H9 (cell line): ENCODE data around the gene SSBP2. TPM values are rescaled to one million over a fixed set of nuclear protein-coding genes. Genes with fewer than 3 reads are reported as not detected.

Source experiments
- DNase-seq: peaks from one replicate; pipeline ENCODE4 v3.0.0-alpha.2; 2017
- H2AFZ ChIP-seq: one replicate; pipeline ENCODE4 v1.6.1; 2013; ENCODE audit warnings: mild to moderate bottlenecking, low read length, control low read depth, moderate library complexity
- H2AK5ac ChIP-seq: 2 replicates; pipeline ENCODE4 v1.6.1; 2013; ENCODE audit warnings: low read length, control low read depth, mixed read lengths; ENCODE audit not compliant: insufficient read length
- H2BK120ac ChIP-seq: one replicate; pipeline ENCODE4 v1.6.1; 2013; ENCODE audit warnings: low read depth, mild to moderate bottlenecking, low read length, control low read depth, inconsistent platforms; ENCODE audit not compliant: poor library complexity, severe bottlenecking
- H2BK12ac ChIP-seq: 2 replicates; pipeline ENCODE4 v1.6.1; 2013; ENCODE audit warnings: low read length, control low read depth, mixed read lengths, low read depth; ENCODE audit not compliant: insufficient read length
- H2BK15ac ChIP-seq: 2 replicates; pipeline ENCODE4 v1.6.1; 2013; ENCODE audit warnings: low read depth, low read length, control low read depth
- H2BK20ac ChIP-seq: one replicate; pipeline ENCODE4 v1.6.1; 2013; ENCODE audit warnings: low read depth, mild to moderate bottlenecking, low read length, control low read depth, inconsistent platforms; ENCODE audit not compliant: poor library complexity, severe bottlenecking
- H2BK5ac ChIP-seq: 2 replicates; pipeline ENCODE4 v1.6.1; 2013; ENCODE audit warnings: low read length, control low read depth, mixed read lengths; ENCODE audit not compliant: insufficient read length
- H3K14ac ChIP-seq: 2 replicates; pipeline ENCODE4 v1.6.1; 2013; ENCODE audit warnings: low read length, control low read depth; ENCODE audit not compliant: insufficient read depth
- H3K18ac ChIP-seq: 2 replicates; pipeline ENCODE4 v1.6.1; 2013; ENCODE audit warnings: low read depth, mild to moderate bottlenecking, mixed read lengths, low read length, control low read depth; ENCODE audit not compliant: insufficient read length
- H3K23ac ChIP-seq: 2 replicates; pipeline ENCODE4 v1.6.1; 2013; ENCODE audit warnings: low read length, control low read depth, mixed read lengths, low read depth; ENCODE audit not compliant: insufficient read length
- H3K23me2 ChIP-seq: 2 replicates; pipeline ENCODE4 v1.6.1; 2013; ENCODE audit warnings: low read depth, mild to moderate bottlenecking, mixed read lengths, low read length, control low read depth; ENCODE audit not compliant: insufficient read length, poor library complexity, severe bottlenecking
- H3K27ac ChIP-seq: 2 replicates; pipeline ENCODE4 v1.5.1; 2013; ENCODE audit warnings: low read length, control low read depth, mixed read lengths, low read depth; ENCODE audit not compliant: insufficient read length
- H3K27me3 ChIP-seq: 2 replicates; pipeline ENCODE4 v1.6.1; 2013; ENCODE audit warnings: low read length, control low read depth, inconsistent platforms; ENCODE audit not compliant: insufficient read depth
- H3K4ac ChIP-seq: 2 replicates; pipeline ENCODE4 v1.6.1; 2013; ENCODE audit warnings: low read depth, mild to moderate bottlenecking, control low read depth, inconsistent platforms, low read length, moderate library complexity
- H3K4me1 ChIP-seq: 2 replicates; pipeline ENCODE4 v1.6.1; 2013; ENCODE audit warnings: low read length, control low read depth, inconsistent platforms; ENCODE audit not compliant: insufficient read depth
- H3K4me2 ChIP-seq: 2 replicates; pipeline ENCODE4 v1.6.1; 2013; ENCODE audit warnings: low read length, control low read depth, mixed read lengths; ENCODE audit not compliant: insufficient read length, insufficient read depth
- H3K56ac ChIP-seq: 2 replicates; pipeline ENCODE4 v1.6.1; 2013; ENCODE audit warnings: low read depth, mild to moderate bottlenecking, mixed read lengths, low read length, control low read depth; ENCODE audit not compliant: insufficient read length
- H3K79me1 ChIP-seq: 2 replicates; pipeline ENCODE4 v1.6.1; 2013; ENCODE audit warnings: low read depth, mild to moderate bottlenecking, moderate library complexity, low read length, control low read depth, inconsistent platforms; ENCODE audit not compliant: insufficient read depth, poor library complexity, severe bottlenecking
- H3K79me2 ChIP-seq: 2 replicates; pipeline ENCODE4 v1.6.1; 2013; ENCODE audit warnings: low read length, control low read depth, inconsistent platforms; ENCODE audit not compliant: insufficient read depth
- H3K9ac ChIP-seq: 2 replicates; pipeline ENCODE4 v1.6.1; 2013; ENCODE audit warnings: low read length, control low read depth, mixed read lengths; ENCODE audit not compliant: insufficient read length; ENCODE audit errors: extremely low read depth
- H3K9me3 ChIP-seq: one replicate; pipeline ENCODE4 v1.6.1; 2013; ENCODE audit warnings: low read depth, low read length, inconsistent platforms; ENCODE audit not compliant: control insufficient read depth
- H3T11ph ChIP-seq: one replicate; pipeline ENCODE4 v1.6.1; 2013; ENCODE audit warnings: mild to moderate bottlenecking, low read length, control low read depth, inconsistent platforms
- H4K20me1 ChIP-seq: one replicate; pipeline ENCODE4 v1.6.1; 2013; ENCODE audit not compliant: control insufficient read depth, insufficient read length, insufficient read depth
- H4K5ac ChIP-seq: 2 replicates; pipeline ENCODE4 v1.6.1; 2013; ENCODE audit warnings: low read depth, mild to moderate bottlenecking, mixed read lengths, low read length, control low read depth; ENCODE audit not compliant: insufficient read length
- H4K8ac ChIP-seq: replicated peaks from 2 replicates; pipeline ENCODE4 v1.6.1; 2013; ENCODE audit warnings: low read length, control low read depth, mixed read lengths, low read depth; ENCODE audit not compliant: insufficient read length
- H4K91ac ChIP-seq: 2 replicates; pipeline ENCODE4 v1.6.1; 2013; ENCODE audit warnings: low read depth, mild to moderate bottlenecking, moderate library complexity, mixed read lengths, low read length, control low read depth; ENCODE audit not compliant: insufficient read length
- H3K27ac Mint-ChIP-seq, 3 experiments: 2 replicates in 2 of 3; 3 replicates in 1 of 3; pipeline ENCODE4 v1.8.0; 2020 to 2021; ENCODE audit warnings: mixed read lengths in 3 of 3, mild to moderate bottlenecking in 1 of 3, moderate library complexity in 1 of 3
- H3K27me3 Mint-ChIP-seq: 2 replicates; pipeline ENCODE4 v1.8.0; 2021; ENCODE audit warnings: low read depth, mild to moderate bottlenecking, moderate library complexity, mixed read lengths
- H3K36me3 Mint-ChIP-seq, 3 experiments: 2 replicates in 2 of 3; 3 replicates in 1 of 3; pipeline ENCODE4 v1.8.0; 2020 to 2021; ENCODE audit warnings: low read depth in 3 of 3, mixed read lengths in 3 of 3; ENCODE audit not compliant: insufficient read depth in 1 of 3
- H3K4me1 Mint-ChIP-seq, 2 experiments: 2 replicates each; pipeline ENCODE4 v1.8.0; 2020; ENCODE audit warnings: mixed read lengths in 2 of 2
- H3K4me3 Mint-ChIP-seq, 2 experiments: 2 replicates in 1 of 2; 3 replicates in 1 of 2; pipeline ENCODE4 v1.8.0; 2020 to 2021; ENCODE audit warnings: mild to moderate bottlenecking in 2 of 2, mixed read lengths in 2 of 2, moderate library complexity in 1 of 2
- H3K9me3 Mint-ChIP-seq, 2 experiments: 2 replicates in 1 of 2; 3 replicates in 1 of 2; pipeline ENCODE4 v1.8.0; 2020; ENCODE audit warnings: mild to moderate bottlenecking in 2 of 2, mixed read lengths in 2 of 2, moderate library complexity in 1 of 2
- CTCF ChIP-seq: fragments of 200-600 bp; sonication (generic); conservative IDR thresholded peaks from 3 replicates; pipeline ENCODE4 v1.8.0; 2021; ENCODE audit warnings: antibody characterized with exemption, mild to moderate bottlenecking
- WGBS: extraction: QIAGEN DNeasy Blood & Tissue Kit; methylation state at CpG from one replicate; pipeline ENCODE4 v1.1.7; 2013; ENCODE audit warnings: missing lambda C conversion rate, low lambda C conversion rate, mixed read lengths; ENCODE audit not compliant: insufficient read length; ENCODE audit errors: extremely low coverage; 5-methylcytosine and 5-hydroxymethylcytosine counted together
- total RNA-seq: library from RNA; stranded (reverse); gene quantifications from 2 replicates; pipeline ENCODE4 v1.2.1, GENCODE V29; 2021

The SSBP2 gene
- total RNA-seq, 1 experiment from 2014 or later = 35.6 TPM

GRCh38 chr5:81506900-81507588, 243.9 kb downstream of the SSBP2 start:
- no peaks in the 10 kb centered on the region for H3K27me3 Mint-ChIP-seq
- no peaks in the 10 kb centered on the region; the same call in 1 of the 2 replicates for H3K79me2 ChIP-seq
- no peak overlapping the region for H2BK15ac ChIP-seq
- H3K79me1 ChIP-seq = no peaks in the 10 kb centered on the region
- H3K4me1 Mint-ChIP-seq = no peaks in the 10 kb centered on the region
- no peak overlapping the region for H4K91ac ChIP-seq
- no peaks in the 10 kb centered on the region for H4K20me1 ChIP-seq
- H4K8ac ChIP-seq = no peak overlapping the region
- H2BK120ac ChIP-seq = no peak overlapping the region
- H3K27me3 ChIP-seq = no peaks in the 10 kb centered on the region
- H3K27ac Mint-ChIP-seq = no peak overlapping the region
- no peaks in the 10 kb centered on the region; a peak in 1 of 5 replicates for H3K9me3 Mint-ChIP-seq
- H3K14ac ChIP-seq = no peak overlapping the region
- no peak overlapping the region for H2AFZ ChIP-seq
- H3K27ac ChIP-seq = no peak overlapping the region
- no peak overlapping the region for H3K23ac ChIP-seq
- H2BK12ac ChIP-seq = no peak overlapping the region
- WGBS = 100% methylated on average over 1 of the region's 2 CpGs
- H3K18ac ChIP-seq = no peak overlapping the region
- H3K4me2 ChIP-seq = no peak overlapping the region
- no peaks in the 10 kb centered on the region for H3K9me3 ChIP-seq
- H3K23me2 ChIP-seq = no peaks in the 10 kb centered on the region
- H3K4me1 ChIP-seq = no peaks in the 10 kb centered on the region
- peaks cover 0 to 3% (median 0%) of the 10 kb centered on the region in 3 experiments; a peak in 3 of 7 replicates for H3K36me3 Mint-ChIP-seq
- no peak overlapping the region for H3T11ph ChIP-seq
- H3K56ac ChIP-seq = no peak overlapping the region
- no peak overlapping the region for H3K9ac ChIP-seq
- no peak overlapping the region for H3K4me3 Mint-ChIP-seq
- H2BK5ac ChIP-seq = no peak overlapping the region
- no peak overlapping the region for H2AK5ac ChIP-seq
- DNase-seq = peak; percentile 48
- no peak overlapping the region for H3K4ac ChIP-seq
- TF ChIP-seq CTCF = peak; percentile 86
- no peak overlapping the region for H4K5ac ChIP-seq
- no peak overlapping the region for H2BK20ac ChIP-seq
